RPMI8226 (cell line): ENCODE data around the gene DCDC1.

Source experiments
- DNase-seq: peaks from one replicate; pipeline ENCODE4 v3.0.0-alpha.2; 2015

Gene DCDC1, protein sequence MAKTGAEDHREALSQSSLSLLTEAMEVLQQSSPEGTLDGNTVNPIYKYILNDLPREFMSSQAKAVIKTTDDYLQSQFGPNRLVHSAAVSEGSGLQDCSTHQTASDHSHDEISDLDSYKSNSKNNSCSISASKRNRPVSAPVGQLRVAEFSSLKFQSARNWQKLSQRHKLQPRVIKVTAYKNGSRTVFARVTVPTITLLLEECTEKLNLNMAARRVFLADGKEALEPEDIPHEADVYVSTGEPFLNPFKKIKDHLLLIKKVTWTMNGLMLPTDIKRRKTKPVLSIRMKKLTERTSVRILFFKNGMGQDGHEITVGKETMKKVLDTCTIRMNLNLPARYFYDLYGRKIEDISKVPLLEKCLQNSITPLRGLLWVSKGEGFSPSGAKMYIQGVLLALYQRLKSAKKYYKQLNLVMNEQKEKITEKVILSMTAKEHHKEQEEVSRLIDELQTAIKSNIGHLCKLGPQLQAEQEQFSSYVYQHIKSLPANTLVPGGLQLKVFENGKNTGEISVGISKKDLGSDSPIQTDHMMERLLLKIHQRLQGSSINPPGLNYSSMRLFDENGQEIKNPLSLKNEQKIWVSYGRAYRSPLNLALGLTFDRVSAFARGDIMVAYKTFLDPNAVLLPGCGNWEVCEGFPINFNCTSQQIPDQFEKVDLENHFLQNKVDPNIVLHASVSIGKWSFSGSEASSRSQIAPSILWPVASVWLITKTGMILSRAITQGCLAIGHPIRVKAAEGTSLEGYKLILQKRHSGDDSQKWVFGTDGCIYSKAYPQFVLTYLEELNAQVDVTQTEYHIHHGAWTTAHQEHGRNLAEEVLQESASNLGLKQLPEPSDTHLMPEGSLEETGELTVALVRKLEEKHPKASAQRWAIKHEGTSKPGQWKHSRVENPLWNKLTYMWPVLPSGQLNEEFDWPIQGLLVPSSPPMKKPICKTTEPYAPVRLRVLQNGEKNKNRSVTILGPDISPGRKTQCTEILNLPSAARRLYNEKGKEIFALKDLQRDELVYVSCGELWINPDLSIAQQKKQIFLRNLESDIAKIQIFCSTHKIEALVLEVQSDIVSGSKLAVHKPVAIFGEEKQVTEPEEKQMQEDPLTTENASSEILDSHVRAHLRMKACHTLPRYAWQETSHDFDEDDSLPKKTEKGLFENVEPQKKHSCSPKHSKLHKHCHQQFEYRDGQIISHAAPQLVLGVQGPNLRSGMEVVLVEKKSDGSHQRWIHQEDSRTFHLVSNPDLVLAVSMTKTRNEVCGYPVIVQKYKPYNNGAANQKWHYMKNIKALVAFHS (N-terminal part only)

DNA sequence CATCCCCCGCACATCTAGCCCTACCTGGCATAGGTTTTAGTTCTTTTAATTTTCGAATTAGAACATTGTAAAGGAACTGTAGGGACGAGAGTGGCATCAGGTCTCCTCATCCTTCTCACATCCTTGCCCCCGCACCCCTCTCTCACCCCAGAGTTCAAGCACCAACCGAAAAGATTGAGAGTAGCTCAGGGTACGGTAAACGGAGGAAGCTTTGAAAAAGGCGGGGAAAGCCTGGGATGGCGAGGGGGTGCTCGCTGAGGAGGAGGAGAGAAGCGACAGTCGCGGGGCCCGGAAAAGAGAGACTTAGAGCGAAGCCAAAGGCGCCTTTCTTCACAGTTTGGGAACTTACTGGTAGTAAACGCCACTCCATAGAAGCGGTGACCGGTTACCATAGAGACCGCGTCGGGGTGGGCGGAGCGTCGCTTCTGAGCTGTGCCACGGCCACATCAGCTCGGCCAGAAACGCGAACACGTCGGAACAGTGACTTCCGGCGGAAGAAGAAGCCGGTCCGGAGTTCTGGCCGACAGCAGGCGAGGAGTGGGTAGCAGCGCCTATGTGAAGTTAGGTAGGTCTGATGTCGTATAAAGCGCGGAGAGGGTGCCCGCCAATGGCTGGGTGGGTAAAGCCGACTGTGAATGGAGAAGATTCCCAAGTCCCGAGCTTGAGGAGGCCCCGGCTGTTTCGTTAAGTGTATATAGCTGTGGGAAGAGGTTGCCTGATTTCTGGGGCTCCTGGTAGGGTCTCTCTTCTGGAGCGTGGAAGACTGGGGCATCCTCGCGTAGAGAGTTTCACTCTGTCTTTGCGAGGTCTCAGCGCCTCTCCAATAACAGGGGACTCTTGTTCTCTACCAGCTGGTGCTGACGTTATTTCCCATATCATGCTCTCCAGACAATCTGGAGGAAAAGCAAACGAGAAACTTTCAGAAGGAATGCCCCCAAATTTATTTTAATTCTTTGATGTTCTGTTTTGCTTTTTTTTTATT is at the start of gene DCDC1, which contains the start of gene DNAJC24:
DCDC1 (minus strand) TSS at position 392 of the 982 bp plus-strand sequence. CDS start 41,459 bp downstream, outside the sequence.
DNAJC24 (plus strand) TSS at position 513 of the 982 bp plus-strand sequence. CDS start 889 bp downstream, outside the sequence.
- peak; percentile 93 for DNase-seq

DNA sequence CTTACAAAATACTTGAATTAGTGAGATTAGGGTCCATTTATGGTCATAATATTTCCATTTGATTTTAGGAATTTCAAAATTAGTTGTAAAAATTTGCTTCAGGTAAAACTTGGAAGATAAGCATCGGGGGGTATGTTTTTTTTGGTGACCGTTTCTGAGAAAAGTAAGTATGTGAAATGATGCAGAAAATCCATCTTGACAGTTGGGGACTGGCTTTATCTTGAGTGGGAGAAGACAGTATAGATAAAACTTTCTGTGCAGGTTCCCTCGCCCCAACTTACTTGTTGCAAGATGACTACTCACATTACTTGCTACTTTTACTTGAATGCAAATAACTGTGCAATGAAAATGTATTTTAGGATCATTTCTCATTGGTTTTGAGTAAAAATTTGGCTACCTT is 49.6 kb upstream of the DCDC1 start:
- no peak for DNase-seq

DNA sequence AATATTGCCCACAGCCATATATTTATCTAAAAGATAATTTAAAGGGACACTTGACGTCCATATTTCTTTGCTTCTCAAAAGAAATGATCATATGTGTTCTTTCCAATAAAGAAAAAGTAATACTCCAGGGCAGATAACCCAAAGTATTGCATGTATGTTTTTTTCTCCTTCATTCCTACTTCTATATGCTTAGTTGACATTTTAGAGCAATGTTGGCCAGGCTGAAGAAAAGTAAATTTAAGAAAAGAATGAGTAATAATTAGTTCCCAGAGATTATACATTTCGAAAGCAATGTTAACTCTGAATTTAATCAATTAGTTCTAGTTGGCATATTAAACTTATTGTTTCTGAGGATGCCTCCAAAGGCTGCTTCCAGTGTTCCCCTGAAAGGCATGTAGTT is 48.3 kb upstream of the DCDC1 start:
- DNase-seq: no peak

DNA sequence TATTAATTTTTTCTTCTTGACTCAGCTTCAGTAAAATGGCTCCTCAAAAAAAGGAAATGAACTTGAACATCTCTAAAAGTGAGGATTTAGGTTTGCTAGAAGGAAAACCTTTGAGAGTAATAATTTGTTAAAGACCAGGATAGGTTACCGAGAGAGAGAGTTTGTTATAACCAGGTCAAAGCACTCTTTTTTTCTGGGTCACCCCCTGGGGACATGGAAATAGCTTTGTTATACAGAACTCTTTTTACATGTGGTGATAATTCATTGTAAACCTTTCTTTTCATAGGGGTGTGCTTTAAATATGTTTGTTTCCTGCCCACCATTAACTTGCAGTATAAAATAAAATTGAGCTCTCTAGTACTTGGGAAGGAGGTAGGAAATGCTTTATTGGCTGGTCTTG is 47.8 kb upstream of the DCDC1 start:
- no peak for DNase-seq

DNA sequence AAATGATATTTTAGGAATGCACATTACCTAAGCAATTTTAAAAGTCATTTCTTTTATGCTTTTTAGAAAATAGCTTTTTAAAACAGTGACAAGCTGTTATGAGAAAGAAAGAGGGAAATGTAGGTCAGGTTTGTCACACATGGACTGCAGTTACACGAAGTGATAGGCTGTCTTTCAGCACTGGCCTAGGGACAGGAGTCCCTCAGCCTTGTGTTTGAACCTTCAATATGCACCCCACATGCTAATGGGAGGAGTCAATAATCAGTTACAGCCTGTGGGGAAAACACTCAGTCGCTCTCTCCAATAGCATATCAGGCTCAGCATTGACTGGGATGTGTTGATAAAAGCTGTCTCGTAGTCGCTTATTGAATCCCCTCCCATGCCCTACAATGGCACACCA is 45.9 kb upstream of the DCDC1 start:
- no peak for DNase-seq

DNA sequence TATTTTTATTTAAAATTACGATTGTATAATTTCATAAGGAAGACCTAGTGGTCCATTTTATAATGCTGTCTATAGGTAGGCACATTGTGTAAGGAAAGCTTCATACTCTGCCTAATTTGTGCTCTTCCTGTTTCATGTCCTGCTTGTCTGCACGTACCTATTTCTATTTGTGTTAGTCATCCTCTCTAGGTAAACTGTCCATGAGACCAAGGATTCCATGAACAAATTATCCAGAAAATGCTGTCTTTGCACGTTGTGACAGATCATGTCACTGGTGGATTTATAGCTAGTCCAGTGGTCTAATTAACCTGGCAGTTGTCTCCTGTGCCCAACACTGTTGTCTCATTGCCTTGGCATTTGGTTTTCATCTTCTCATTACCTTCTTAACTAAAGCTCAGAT is 44.8 kb upstream of the DCDC1 start:
- DNase-seq: no peak

DNA sequence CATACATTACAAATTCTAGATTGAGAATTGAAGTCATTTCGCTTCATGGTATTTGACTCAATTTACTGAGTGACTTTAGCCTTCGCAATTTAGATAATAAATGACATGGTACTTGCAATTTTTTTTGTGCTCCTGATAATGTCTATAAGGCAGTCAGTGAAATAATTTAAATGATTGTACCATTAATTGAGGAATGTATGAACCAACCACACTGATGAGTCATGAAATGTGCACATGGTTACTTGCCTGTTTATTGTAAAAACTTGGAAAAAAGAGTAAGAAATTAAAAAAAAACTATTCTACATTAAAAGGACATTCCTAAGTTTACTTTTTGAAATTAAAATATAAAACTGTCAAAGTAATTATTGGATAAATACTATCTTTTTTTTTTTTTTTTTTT is 43.4 kb upstream of the DCDC1 start:
- DNase-seq: no peak

DNA sequence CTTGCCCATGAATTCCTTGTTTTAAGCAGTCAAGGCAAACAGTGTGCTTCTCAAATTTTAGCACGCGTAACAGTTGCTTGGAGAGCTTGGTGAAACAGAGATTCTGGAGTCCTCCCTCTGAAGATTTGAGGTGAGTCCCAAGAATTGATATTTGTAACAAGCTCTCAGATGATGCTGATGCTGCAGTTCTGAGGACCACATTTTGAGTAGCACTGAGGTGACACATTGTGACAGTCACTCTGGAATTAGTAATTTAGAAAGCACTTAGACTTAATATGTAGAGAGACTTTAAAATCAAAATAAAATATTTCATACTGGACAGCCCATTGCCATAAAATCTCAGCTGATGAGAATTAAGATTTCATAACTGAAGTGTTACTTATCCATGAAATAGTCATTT is 38.7 kb upstream of the DCDC1 start:
- DNase-seq: no peak

DNA sequence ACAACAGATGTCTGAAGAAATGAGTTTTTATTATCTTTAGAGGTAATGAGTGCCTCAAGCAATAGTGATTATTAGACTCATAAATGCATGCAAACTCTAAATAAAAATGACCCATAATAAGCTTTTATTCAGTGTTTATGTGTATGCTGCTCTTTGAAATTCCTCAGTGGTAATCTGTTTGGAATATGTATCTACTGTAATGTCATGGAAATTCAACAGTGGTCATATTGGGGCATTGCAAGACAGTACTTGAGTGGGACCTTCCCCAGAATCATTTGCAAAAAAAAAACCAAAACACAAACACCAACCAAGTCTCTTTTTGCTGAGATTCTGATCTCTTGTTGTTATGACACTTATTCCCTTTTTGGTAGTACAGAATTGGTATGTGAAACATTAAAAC is 35.1 kb upstream of the DCDC1 start:
- DNase-seq: no peak

DNA sequence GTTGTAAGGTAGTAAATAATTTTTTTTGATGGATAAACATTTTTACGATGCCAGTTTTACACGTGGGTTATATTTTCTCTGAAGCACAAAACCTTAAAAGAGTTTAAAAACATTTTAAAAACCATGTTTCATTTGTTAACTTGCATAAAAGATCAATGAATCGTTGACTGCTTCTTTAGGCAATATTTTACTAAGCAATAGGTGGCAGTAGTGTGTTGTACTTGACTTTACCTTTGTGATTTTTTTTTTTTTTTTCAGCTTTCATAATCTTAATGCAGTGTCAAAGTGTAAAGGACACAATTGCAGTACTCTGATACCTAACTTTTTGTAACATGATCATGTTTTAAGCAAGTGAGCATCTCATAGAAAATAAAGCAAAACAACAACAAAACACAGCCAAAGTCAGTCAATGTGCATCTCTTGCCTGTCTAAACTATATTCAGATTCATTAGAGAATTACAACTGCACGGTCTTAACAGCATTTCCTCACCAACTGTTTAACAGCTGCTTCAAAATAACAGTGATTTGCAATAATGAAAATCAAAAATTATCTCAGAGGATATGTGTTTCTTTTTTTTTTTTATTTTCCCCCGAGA is 27.8 kb upstream of the DCDC1 start:
- peak; percentile 3 for DNase-seq

DNA sequence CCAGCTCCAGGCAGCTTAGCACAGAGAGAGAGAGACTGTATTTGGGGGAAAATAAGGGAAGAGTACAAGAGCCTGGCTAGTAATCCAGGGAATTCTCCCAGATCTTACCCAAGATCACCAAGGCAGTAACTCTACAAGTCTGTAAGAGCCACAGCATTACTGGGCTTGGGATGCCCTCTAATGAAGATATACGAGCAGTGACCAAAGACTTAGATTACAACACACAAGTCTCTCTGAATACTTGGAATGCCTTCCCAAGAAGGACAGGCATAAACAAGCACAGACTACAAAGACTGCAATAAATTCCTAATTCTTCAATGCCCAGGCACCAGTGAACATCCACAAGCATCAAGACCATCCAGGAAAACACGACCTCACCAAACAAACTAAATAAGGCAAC is 17.8 kb upstream of the DCDC1 start:
- DNase-seq: no peak

DNA sequence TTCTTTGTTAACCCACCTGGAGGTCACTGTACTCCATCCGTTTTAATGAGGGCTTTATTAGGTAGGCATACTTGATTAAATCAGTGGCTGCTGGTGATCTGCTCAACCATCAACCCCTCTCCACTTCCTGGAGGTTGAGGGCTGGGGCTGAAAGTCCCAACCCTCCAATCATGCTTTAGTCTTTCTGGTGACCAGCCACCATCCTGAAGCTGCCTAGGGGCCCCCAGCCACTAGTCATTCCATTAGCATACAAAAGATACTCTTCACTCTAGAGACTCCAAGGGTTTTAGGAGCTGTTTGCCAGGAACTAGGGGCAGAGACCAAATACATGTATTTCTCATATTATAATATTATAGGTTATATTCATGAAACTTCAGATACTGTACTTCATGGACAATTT is 13.6 kb upstream of the DCDC1 start:
- no peak for DNase-seq

DNA sequence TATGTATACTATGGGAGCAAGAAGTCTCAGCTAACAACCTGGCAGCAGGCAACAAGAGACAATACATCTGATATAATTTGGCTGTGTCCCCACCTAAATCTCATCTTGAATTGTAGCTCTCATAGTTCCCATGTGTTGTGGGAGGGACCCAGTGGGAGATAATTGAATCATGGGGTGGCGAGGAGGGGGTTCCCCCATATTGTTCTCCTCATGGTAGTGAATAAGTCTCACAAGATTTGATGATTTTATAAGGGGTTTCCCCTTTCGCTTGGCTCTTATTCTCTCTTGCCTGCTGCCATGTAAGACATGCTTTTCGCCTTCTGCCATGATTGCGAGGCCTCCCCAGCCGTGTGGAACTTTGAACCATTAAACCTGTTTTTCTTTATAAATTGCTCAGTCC is 6.3 kb upstream of the DCDC1 start:
- no peak for DNase-seq

DNA sequence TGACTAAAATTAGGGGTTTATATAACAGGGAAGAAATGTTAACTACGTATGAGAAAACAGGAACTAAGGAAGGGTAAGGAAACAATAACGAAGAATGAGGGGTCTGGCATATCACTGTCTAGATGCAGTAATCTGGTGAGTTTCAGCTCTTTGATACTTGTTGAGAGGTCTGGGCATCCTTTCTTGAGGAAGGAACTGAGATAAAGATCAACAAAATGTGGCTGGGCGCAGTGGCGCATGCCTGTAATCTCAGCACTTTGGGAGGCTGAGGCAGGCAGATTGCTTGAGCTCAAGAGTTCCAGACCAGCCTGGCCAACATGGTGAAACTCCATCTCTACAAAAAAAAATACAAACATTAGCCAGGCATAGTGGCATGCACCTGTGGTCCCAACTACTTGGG is 2.7 kb downstream of the DCDC1 start:
- no peak for DNase-seq

DNA sequence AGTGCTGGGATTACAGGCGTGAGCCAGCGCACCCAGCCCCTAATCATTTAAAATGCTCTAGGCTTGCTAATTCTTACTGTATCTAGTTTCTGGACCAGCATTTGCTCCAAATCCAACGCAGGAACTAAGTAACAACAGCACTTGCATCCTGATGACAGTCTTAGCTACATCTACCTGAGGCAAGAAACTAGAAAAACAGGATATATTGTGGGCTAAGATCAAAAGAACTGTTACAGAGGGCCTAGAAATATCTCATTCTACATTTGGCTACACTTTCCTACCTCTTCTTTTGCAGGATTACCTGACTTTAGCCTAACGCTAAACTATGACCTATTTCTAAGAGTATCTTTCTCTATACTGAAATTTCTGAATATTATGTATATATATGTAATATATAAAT is 7.8 kb downstream of the DCDC1 start:
- no peak for DNase-seq

DNA sequence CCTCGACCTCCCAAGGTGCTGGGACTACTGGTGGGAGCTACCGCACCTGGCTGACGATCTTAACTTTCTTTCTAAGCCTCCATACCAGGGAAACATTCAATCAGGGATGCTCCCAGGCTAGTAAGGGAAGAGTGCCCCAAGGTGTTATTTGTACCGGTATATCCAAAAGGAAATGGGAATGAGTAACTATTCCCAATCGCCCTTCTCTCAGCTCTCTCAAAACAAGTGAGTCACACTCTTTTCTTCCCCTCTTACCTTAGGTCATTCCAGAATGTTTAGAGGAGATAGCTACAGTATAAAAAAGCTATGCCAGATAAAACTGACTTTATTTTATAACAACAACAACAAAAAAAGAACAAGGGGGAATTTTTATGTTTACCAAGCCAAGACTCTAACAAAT is 13.7 kb downstream of the DCDC1 start:
- no peak for DNase-seq

DNA sequence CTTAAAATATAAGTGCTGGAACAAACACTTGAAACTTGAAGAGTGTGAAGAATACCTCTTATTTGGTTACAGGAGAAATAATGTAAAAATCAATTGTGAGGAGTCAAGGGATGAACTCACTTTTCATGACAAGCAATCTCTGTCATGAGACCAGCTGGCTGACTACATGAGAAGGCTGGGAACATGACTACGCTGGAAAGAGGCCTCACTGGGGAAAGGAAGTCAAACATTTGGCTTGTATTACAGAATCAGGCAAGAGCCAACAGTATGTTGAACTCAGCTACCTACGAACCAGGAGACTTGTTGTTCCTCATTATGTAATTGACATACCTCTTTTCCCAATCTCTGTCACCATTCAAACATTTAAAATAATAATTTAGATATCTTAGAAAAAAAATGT is 14.4 kb downstream of the DCDC1 start:
- no peak for DNase-seq

DNA sequence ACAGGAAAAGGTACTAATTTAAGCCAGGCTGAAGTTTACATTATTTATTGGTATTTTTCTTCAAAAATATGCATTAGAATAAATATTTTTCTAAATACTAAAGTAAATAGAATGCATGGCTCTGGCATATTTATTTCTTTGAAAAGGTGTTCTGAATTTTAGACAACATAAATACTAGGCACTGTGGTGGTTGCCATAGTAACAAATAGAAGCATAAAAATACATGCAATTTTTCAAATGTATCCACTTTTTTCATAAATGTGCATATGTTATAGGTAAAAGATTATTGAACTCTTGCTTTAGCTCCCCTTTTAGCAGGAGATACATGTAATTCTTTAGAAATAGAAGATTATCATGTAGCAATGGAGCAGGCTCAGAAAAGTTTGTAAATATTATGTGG is 18.4 kb downstream of the DCDC1 start:
- no peak for DNase-seq

DNA sequence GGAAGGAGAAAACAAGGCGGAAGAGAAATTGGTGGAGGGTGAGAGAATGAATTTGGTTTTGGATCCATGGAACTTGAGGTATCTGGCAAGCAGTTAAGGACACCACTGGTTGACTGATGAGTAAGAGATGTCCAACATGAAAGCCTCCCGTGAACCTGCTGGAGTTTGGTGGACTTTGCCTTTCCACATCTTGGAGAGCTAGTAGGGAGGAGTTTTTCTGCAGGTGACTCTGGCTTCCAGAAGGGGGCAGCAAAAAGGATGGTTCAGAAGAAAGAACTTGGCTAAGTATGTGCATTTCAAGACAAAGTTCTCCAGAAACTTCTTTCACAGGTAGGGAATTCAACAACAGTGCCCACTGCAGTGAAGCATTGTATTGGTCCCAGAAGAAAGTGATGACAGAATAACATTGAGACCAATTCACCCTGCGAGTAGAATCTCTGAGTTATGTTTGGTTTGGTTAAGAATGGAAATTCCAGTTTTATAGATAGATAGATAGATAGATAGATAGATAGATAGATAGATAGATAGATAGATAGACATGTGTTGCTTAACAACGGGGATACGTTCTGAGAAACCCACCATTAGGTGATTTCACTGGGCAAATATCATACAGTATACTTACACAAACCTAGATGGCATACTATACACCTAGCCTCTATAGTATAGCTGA is 28.5 kb downstream of the DCDC1 start:
- peak; percentile 9 for DNase-seq

DNA sequence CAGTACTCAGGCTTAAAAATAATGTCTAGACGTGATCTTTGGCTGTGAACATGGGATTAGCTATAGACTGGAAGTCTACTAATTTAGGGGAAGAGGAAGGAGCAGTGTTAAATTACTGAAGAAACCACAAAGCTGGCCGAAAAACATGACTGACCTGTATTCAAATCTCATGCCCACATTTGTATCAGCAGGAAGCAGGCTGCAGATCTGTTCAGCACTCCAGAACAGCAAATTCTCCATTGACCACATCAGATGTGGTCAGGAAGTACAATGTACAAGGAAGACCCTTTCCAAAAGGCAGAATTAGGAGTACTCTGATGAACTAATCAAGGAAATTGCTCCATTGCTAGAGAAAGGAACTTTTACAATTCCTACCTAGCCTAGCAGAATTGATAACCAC is 31.7 kb downstream of the DCDC1 start:
- no peak for DNase-seq

DNA sequence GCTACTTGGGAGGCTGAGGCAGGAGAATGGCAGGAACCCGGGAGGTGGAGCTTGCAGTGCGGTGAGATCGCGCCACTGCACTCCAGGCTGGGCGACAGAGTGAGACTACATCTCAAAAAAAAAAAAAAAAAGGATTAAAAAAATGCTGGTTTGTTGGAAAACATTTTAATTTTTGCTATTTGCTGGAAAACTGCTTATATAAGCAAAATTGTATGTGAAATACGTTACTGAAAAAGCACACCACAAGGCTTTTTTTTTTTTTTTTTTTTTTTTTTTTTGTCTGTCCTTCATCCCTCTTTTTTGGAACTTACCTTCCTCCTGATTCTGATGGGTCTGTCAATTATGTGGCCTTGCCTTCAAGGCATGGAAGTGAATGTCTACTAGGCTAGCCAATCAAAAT is 40.8 kb downstream of the DCDC1 start:
- DNase-seq: no peak
